IPS-18a (cell line): ENCODE results near the gene SLC6A2.

ENCODE experiments used
- H3K27ac ChIP-seq: one replicate; pipeline ENCODE4 v1.5.1; 2013; ENCODE audit warnings: low read length
- H3K27me3 ChIP-seq: one replicate; pipeline ENCODE4 v1.6.1; 2013; ENCODE audit warnings: mild to moderate bottlenecking, low read length; ENCODE audit not compliant: control insufficient read depth, insufficient read depth
- H3K36me3 ChIP-seq: one replicate; pipeline ENCODE4 v1.6.1; 2013; ENCODE audit warnings: low read depth, low read length; ENCODE audit not compliant: control insufficient read depth
- H3K4me1 ChIP-seq: one replicate; pipeline ENCODE4 v1.6.1; 2013; ENCODE audit warnings: low read depth, low read length; ENCODE audit not compliant: control insufficient read depth
- H3K4me3 ChIP-seq: one replicate; pipeline ENCODE4 v1.5.1; 2013; ENCODE audit warnings: low read length
- H3K9ac ChIP-seq: one replicate; pipeline ENCODE4 v1.6.1; 2013; ENCODE audit warnings: mild to moderate bottlenecking, low read length, moderate library complexity
- H3K9me3 ChIP-seq: one replicate; pipeline ENCODE4 v1.6.1; 2013; ENCODE audit warnings: low read depth, low read length; ENCODE audit not compliant: control insufficient read depth

The SLC6A2 gene

DNA sequence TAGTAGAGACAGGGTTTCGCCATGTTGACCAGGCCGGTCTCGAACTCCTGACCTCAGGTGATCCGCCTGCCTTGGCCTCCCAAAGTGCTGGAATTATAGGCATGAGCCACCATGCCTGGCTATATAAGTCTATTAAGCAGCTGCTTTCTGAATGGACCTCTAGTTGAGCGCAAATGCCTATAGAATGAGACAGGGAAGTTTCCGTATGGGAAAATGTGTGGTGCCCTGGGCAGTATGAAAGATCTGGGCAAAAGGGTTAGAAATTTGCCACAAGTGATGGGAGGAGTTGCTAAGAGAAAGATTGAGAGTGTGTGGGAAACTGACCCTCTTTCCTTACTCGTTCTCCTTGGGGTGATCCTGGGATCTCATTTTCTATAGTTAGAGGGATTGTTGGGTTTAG is 26.3 kb downstream of the SLC6A2 start:
- H3K9me3 ChIP-seq, result no peaks in the 10 kb centered on the region
- no peak overlapping the region for H3K9ac ChIP-seq
- H3K4me3 ChIP-seq, result no peak overlapping the region
- no peaks in the 10 kb centered on the region for H3K27me3 ChIP-seq
- H3K27ac ChIP-seq, result no peak overlapping the region
- no peaks in the 10 kb centered on the region for H3K4me1 ChIP-seq
- H3K36me3 ChIP-seq, result no peaks in the 10 kb centered on the region

DNA sequence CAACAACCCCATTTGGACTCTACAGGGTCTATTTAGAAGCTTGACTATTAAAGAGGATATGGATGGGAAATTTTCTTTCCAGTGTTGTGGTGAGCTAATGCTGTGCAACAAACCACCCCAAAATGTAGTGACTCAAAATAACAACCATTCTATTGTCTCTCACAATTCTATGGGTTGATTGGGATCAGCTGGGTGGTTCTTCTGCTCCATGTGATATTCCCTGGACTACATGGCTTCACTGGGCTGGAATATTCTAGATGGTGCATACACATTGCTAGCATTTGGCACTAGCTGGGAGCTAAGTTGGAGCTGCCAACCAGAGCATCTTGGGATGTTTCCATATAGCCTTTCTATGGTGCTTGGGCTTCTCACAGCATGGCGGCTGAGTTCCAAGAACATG is 30.2 kb downstream of the SLC6A2 start:
- Histone ChIP-seq H3K4me1 (no peaks in the 10 kb centered on the region), H3K9me3 (no peaks in the 10 kb centered on the region), H3K36me3 (no peaks in the 10 kb centered on the region), H3K27ac (no peak overlapping the region), H3K4me3 (no peak overlapping the region), H3K27me3 (no peaks in the 10 kb centered on the region), H3K9ac (no peak overlapping the region)

DNA sequence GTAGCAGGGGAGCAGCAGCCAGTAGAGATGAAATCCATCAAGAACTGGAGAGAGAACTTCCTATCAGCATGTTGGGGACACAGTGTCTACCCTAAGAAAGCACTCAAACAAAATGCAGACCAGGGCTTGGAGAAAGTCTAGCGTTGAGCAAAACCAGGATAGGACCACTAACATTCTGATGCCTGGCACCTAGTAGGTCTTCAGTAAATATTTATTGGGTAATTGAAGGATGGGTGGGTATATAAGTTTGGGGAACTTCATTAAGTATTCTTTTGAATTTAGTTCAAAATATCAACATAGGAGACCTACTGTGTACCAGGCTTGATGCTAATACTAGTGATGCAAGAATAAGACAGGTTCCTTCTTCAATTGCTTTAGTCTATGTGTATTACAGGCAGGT is 30.9 kb downstream of the SLC6A2 start:
- Histone ChIP-seq H3K4me1 (no peaks in the 10 kb centered on the region), H3K36me3 (no peaks in the 10 kb centered on the region), H3K27me3 (no peaks in the 10 kb centered on the region), H3K27ac (no peak overlapping the region), H3K9me3 (no peaks in the 10 kb centered on the region), H3K4me3 (no peak overlapping the region), H3K9ac (no peak overlapping the region)

DNA sequence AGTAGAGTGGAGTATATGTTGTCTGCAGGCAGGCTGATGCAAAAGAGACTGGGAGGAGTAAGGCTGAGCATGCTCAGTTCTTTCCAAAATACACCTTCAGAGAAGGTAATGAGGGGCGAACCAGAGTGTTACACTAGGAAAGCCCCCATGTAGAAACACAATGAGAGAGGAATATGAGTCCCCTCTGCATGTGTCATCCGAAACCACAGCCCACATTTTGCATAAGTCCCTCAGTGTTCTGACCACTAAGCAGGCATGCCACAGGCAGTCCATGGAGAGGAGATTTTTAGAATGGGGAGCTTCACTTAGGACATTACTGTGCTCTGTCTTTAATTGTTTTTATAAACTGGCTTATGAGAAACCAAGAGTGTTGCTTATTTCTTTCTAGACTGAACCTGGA is 32.0 kb downstream of the SLC6A2 start:
- no peaks in the 10 kb centered on the region for H3K9me3 ChIP-seq
- H3K4me3 ChIP-seq, result no peak overlapping the region
- H3K27ac ChIP-seq, result no peak overlapping the region
- H3K9ac ChIP-seq, result no peak overlapping the region
- no peaks in the 10 kb centered on the region for H3K4me1 ChIP-seq
- no peaks in the 10 kb centered on the region for H3K27me3 ChIP-seq
- H3K36me3 ChIP-seq, result no peaks in the 10 kb centered on the region

DNA sequence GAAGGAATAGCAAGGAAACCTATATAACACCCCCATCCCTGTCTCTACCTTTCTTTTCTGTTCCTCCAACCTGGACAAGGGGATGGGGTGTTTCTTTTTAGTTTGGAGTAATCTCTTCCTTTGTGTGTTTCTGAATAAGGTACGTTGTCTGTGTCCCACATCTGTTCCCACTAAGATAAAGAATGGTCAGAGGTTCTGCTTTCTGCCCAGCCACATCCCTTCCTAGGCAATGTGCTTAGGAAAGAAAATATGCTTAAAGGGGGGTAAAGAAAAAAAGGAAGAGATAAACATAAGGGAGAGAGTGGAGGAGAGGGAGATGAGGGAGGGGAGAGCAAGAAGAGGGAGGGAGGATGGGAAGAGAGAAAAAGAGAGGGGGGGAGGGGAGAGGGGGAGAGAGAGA is 35.1 kb downstream of the SLC6A2 start:
- H3K27me3 ChIP-seq, result no peaks in the 10 kb centered on the region
- H3K9me3 ChIP-seq, result no peaks in the 10 kb centered on the region
- H3K4me1 ChIP-seq, result no peaks in the 10 kb centered on the region
- no peak overlapping the region for H3K9ac ChIP-seq
- no peak overlapping the region for H3K27ac ChIP-seq
- no peaks in the 10 kb centered on the region for H3K36me3 ChIP-seq
- no peak overlapping the region for H3K4me3 ChIP-seq

DNA sequence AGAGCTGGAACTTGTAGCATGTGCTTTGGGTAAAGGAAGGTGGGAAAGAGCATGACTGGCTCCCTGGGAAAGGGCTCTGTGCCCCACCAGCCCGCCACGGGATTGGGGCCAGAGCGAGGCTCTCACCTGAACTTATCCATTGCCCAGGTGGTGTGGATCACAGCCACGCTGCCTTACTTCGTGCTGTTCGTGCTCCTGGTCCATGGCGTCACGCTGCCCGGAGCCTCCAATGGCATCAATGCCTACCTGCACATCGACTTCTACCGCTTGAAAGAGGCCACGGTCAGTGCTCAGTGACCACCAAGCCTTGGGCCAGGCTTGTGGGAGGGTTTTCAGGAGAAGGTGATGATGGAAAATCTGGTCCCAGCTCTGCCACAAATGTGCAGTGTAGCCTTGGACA is 36.0 kb downstream of the SLC6A2 start:
- H3K27me3 ChIP-seq, result no peaks in the 10 kb centered on the region

DNA sequence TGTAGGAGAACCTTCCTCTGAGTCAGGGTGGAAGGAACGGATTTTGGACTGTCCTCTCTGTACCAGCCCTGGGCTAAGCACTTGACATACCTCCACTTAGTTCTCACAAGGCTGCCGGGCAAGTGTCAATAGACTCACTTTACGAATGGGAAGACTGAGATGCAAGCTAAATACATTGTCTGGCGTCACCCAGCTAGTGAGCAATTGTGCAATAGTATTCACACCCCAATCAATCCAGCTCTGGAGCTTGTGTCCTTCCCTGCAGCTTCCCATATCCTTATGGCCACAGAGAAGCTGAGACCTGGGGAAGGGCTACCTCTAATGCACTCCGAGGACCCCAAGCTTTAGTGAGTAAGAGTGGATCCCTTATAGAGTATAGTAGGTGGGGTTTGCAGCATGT is 39.8 kb downstream of the SLC6A2 start:
- no peaks in the 10 kb centered on the region for H3K36me3 ChIP-seq

More for the DNA sequence above, 36.0 kb downstream of the SLC6A2 start:
- Histone ChIP-seq H3K9me3 (no peaks in the 10 kb centered on the region), H3K4me1 (no peaks in the 10 kb centered on the region), H3K36me3 (no peaks in the 10 kb centered on the region), H3K4me3 (no peak overlapping the region), H3K27ac (no peak overlapping the region), H3K9ac (no peak overlapping the region)

DNA sequence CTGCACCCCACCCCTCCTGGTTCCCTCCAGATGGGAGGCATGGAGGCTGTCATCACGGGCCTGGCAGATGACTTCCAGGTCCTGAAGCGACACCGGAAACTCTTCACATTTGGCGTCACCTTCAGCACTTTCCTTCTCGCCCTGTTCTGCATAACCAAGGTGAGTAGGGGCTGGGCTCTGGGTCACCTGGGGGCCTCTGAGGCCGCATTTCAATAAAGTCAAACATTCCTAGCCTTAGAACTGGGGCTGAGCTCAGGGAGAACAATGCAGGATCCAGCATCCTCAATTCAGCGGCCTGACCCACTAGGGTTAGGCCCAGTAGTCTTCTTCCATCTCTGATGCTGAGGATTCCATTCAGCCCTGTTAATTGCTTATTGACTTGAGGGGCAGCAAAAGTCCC is 42.1 kb downstream of the SLC6A2 start:
- no peaks in the 10 kb centered on the region for H3K9me3 ChIP-seq
- H3K9ac ChIP-seq, result no peak overlapping the region
- no peak overlapping the region for H3K27ac ChIP-seq
- H3K36me3 ChIP-seq, result no peaks in the 10 kb centered on the region
- peaks cover 4% of the 10 kb centered on the region for H3K4me1 ChIP-seq
- no peaks in the 10 kb centered on the region for H3K27me3 ChIP-seq
- no peak overlapping the region for H3K4me3 ChIP-seq

More for the DNA sequence above, 39.8 kb downstream of the SLC6A2 start:
- no peak overlapping the region for H3K4me3 ChIP-seq
- peaks cover 4% of the 10 kb centered on the region for H3K4me1 ChIP-seq
- no peak overlapping the region for H3K27ac ChIP-seq
- no peaks in the 10 kb centered on the region for H3K9me3 ChIP-seq
- H3K27me3 ChIP-seq, result no peaks in the 10 kb centered on the region
- H3K9ac ChIP-seq, result no peak overlapping the region

DNA sequence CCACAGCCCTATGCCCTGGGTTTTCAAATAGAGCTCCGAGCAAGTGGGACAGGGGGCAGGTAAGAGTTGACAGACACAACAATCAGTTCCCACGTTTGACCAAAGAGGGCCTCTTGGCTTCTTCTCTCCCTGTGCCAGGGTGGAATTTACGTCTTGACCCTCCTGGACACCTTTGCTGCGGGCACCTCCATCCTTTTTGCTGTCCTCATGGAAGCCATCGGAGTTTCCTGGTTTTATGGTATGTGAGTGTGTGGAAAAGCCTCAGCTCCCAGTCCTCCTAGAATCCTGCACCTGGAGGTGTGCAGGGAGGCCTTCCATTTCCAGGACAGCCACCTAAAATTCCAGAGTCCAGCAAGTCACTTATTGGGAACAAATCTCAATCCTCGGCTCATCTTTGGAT is 42.5 kb downstream of the SLC6A2 start:
- H3K27ac ChIP-seq, result no peak overlapping the region
- H3K9ac ChIP-seq, result no peak overlapping the region
- no peaks in the 10 kb centered on the region for H3K9me3 ChIP-seq
- no peaks in the 10 kb centered on the region for H3K36me3 ChIP-seq
- H3K27me3 ChIP-seq, result no peaks in the 10 kb centered on the region
- H3K4me3 ChIP-seq, result no peak overlapping the region
- peaks cover 4% of the 10 kb centered on the region for H3K4me1 ChIP-seq

DNA sequence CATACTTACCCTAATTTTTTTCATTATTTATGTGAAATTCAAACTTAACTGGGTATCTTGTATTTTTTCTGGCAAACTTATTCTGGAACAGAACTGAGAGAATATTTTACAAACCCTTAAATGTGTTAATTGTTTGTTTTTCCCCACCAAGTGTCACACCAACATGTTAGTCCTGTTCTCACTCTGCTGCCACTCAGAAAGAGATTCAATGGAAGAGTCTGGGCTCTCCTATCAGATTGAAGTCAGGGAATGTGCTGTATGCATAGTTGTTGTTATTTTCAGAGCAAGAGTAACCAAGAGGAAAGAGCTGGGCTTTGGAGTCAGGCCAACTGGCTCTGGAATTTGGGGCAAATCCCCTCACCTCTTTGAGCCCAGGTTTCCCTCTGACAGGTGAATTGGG is 43.2 kb downstream of the SLC6A2 start:
- Histone ChIP-seq H3K4me1 (peaks cover 4% of the 10 kb centered on the region), H3K27me3 (no peaks in the 10 kb centered on the region), H3K9me3 (no peaks in the 10 kb centered on the region), H3K36me3 (no peaks in the 10 kb centered on the region), H3K4me3 (no peak overlapping the region), H3K27ac (no peak overlapping the region), H3K9ac (no peak overlapping the region)

DNA sequence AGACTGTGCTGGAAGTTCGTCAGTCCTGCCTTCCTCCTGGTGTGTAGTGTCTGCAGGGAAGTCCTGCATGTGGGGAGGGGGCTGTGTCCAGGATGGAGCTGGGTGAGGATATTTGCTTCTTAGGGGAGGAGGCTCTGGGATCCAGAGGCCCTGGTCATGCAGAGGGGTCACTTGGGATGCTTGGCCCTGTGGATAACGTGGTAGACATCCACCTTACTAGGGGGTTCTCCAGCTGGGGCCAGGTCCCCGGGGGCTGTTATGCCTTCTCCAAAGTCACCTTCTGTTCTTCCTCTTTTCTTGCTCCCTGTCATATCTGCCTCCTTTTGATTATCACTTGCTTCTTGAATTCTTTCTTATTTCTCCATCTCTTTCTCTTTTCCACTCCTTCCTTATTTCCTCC is 43.8 kb downstream of the SLC6A2 start:
- Histone ChIP-seq H3K9ac (no peak overlapping the region), H3K4me3 (no peak overlapping the region), H3K27ac (no peak overlapping the region), H3K9me3 (no peaks in the 10 kb centered on the region), H3K4me1 (peaks cover 4% of the 10 kb centered on the region), H3K27me3 (no peaks in the 10 kb centered on the region), H3K36me3 (no peaks in the 10 kb centered on the region)

DNA sequence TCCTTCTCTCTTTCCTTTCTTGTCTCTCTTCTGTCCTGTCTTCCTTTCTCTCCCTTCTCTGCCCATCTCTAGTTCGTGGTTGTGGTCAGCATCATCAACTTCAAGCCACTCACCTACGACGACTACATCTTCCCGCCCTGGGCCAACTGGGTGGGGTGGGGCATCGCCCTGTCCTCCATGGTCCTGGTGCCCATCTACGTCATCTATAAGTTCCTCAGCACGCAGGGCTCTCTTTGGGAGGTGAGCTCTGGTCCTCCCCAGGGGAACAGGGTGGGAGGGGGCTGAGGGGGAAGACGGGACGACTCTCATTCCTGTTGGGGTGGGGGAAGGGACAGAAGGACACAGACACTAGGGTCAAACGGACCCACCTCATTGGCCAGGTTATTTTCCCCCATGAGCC is 44.3 kb downstream of the SLC6A2 start:
- Histone ChIP-seq H3K36me3 (no peaks in the 10 kb centered on the region), H3K27me3 (no peaks in the 10 kb centered on the region), H3K9ac (no peak overlapping the region), H3K9me3 (no peaks in the 10 kb centered on the region), H3K4me3 (no peak overlapping the region), H3K27ac (no peak overlapping the region), H3K4me1 (peaks cover 4% of the 10 kb centered on the region)
